Cardiac fibroblast (primary cell): ENCODE results near the gene PNMA8A.
A peak's percentile ranks its signal among the peaks of the same experiment; 100 is the strongest.

Experiments
- DNase-seq, 2 donors: peaks; one replicate each; pipeline versions ENCODE4 v3.0.0 to v3.0.0-alpha.2; 2010; ENCODE audit warnings: low read depth in 2 of 2
- H3K4me3 ChIP-seq, 2 donors: replicated peaks in 1 of 2; 1 replicate in 1 of 2; 2 replicates in 1 of 2; pipeline ENCODE4 v1.5.1; 2011; ENCODE audit warnings: low read depth in 2 of 2, low read length in 2 of 2, mild to moderate bottlenecking in 2 of 2, moderate library complexity in 1 of 2
- TF ChIP-seq, protein P1 (sequence below): IDR thresholded peaks from one replicate; pipeline ENCODE4 v1.5.1; 2011; ENCODE audit warnings: low read depth, mild to moderate bottlenecking, low read length, inconsistent platforms

The PNMA8A gene

DNA sequence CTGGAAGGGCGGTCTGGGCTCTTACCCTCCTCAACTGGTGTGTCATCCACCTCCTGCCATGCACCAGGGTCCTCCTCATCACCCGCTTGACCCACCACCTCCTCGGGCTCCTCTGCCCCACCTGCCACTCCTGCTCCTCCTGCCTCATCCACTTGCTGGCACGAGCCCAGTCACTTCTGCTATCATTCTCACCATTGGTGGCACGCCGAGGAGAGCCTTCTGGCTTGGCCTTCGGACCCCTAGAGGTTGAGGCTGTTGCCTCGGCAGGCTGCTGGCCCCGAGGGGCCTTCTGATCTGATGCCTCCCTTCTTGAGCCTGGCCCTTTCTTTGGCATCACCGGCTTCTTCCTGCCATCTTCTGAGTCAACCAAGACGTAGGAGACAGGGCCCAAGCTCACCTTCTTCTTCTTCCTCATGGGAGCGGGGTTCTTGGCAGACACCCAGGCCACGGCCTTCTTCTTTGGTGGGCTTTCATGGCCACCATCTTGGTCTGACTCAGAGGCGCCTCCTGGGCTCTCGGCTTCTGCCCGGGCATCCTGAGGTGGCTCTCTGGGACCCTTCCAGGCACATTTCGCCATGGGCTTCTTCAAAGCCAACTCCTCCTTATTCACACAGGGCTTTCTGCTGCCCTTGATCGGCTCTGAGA lies 1.7 kb downstream of the PNMA8A start:
- H3K4me3 ChIP-seq: no peak overlapping the region
- no peak for DNase-seq
- TF ChIP-seq, protein P1, sequence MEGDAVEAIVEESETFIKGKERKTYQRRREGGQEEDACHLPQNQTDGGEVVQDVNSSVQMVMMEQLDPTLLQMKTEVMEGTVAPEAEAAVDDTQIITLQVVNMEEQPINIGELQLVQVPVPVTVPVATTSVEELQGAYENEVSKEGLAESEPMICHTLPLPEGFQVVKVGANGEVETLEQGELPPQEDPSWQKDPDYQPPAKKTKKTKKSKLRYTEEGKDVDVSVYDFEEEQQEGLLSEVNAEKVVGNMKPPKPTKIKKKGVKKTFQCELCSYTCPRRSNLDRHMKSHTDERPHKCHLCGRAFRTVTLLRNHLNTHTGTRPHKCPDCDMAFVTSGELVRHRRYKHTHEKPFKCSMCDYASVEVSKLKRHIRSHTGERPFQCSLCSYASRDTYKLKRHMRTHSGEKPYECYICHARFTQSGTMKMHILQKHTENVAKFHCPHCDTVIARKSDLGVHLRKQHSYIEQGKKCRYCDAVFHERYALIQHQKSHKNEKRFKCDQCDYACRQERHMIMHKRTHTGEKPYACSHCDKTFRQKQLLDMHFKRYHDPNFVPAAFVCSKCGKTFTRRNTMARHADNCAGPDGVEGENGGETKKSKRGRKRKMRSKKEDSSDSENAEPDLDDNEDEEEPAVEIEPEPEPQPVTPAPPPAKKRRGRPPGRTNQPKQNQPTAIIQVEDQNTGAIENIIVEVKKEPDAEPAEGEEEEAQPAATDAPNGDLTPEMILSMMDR: no peak

DNA sequence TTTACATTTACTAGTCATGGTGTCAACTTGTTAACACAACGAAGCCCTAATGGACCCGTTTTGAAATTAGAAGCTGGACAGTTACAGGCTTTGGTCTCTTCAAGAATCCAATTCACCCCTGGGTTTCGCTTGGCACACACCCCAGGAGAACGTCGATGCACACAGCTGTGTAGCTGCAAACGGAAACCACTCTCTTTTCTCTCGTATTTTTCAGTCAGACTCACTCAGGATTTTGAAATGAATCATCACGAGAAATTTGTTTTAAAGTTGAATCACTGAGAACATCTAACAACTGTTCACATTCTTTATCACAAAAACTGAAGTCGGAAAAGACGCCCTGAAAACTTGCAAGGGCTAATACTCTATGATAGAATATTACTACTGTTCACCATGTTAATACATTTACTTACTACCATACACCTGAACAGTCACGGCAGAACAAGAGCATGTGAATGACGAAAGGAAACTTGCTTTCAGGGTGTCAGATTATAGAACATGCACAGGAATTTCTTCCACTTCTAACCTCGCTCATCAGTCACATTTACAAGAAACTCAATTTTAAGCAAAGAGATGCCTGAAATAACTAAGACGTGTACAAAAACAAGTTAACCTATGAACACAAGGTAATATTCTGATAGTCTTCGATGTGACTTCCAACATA lies 4.7 kb downstream of the PNMA8A start:
- TF ChIP-seq, protein P1: no peak
- H3K4me3 ChIP-seq: peak overlapping the region in 1 of 2 donors; percentile 13
- DNase-seq: peak; percentile 84 to 92

DNA sequence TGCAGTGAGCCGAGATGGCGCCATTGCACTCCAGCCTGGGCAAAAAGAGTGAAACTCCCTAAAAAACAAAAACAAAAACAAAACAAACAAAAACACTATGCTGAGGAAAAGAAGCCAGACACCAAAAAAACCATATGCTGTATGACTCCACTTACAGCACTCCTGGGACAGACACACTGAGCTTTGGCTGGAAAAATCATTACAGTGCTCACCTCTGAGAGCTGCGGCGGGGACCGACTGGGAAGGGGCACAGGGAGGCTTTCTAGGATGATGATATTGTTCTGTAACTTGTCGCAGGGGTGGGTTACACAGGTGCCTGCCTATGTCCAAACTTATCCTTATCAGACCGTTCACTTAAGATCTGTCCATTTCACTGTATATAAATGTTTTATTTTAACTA lies 7.8 kb downstream of the PNMA8A start:
- TF ChIP-seq, protein P1: no peak
- H3K4me3 ChIP-seq: no peak overlapping the region
- no peak for DNase-seq

DNA sequence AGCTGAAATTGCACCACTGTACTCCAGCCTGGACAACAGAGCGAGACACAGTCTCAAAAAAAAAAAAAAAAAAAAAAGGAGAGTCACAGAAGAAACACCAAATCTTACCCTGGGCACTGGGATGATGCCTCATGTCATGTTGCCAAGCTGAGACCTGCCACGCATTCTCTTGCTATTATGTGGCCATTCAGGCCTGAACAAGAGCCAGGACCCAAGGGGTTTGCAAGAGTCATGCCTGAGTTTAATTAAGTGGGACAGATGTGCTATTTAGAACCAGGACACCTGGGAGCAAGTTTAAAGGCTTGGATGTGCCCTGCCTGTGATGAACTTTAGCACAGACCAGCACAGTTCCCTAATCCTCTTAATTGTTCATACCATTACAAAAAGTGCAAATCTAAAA lies 9.8 kb downstream of the PNMA8A start:
- no peak for DNase-seq
- no peak overlapping the region for H3K4me3 ChIP-seq
- TF ChIP-seq, protein P1: no peak

DNA sequence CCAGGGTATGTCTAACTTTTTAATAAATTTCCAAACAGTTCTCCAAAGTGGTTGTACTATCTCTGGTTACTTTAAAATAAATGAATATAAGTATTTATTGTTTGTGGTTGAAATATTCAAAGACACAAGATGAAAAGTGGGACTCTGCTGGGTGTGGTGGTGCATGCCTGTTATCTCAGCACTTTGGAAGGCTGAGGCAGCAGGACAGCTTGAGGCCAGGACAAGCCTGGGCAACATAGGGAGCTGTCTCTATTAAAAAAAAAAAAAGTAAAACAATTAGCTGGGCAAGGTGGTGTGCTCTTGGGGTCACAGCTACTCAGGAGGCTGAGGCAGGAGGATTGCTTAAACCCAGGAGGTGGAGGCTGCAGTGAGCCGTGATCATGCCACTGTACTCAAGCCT lies 10.4 kb downstream of the PNMA8A start:
- no peak for DNase-seq
- TF ChIP-seq, protein P1: no peak
- no peak overlapping the region for H3K4me3 ChIP-seq

DNA sequence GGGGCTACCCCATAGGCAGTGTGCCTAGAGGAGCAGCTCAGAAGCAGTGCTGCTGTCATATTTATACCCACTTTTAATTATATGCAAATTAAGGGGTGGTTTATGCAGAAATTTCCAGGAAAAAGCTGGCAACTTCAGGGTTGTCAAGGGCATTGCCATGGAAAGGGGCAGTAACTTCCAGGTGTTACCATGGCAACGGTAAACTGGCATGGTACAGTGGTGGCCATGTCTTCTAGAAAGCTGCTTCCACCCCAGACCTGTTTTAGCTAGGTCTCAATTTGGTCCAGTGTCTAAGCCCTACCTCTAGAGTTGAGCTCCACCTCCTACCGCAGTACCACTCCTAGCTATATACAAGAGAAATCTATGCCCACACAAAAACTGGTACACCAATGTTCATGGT lies 11.3 kb downstream of the PNMA8A start:
- no peak for DNase-seq
- no peak overlapping the region for H3K4me3 ChIP-seq
- TF ChIP-seq, protein P1: no peak
